ENCODE measurements around the gene PRSS38. TPM values are rescaled to one million over a fixed set of nuclear protein-coding genes. Genes with fewer than 3 reads are reported as not detected.

The PRSS38 gene
- total RNA-seq (2014; rRNA removed; shearing (Covaris generic); ENCODE audit: low replicate concordance) = not detected in 2 replicates

- in situ Hi-C loops (cut with HindIII; ENCODE audit: low pct_unique_long_range_greater_than_20kb, low sequenced_read_pairs) = no loop called here
- no peak for DNase-seq (ENCODE audit: low read depth)
Observed at GRCh38 chr1:227815468-227816409, at the start of gene PRSS38. Gene PRSS38 (plus strand): TSS chr1:227815675. CDS start chr1:227815717, 42 bp downstream.

GRCh38 chr1:227766015-227766634, 49.4 kb upstream of the PRSS38 start:
- peak; percentile 23 for DNase-seq (ENCODE audit: low read depth)
- in situ Hi-C loops (cut with HindIII; ENCODE audit: low pct_unique_long_range_greater_than_20kb, low sequenced_read_pairs) = no loop called here

DNA sequence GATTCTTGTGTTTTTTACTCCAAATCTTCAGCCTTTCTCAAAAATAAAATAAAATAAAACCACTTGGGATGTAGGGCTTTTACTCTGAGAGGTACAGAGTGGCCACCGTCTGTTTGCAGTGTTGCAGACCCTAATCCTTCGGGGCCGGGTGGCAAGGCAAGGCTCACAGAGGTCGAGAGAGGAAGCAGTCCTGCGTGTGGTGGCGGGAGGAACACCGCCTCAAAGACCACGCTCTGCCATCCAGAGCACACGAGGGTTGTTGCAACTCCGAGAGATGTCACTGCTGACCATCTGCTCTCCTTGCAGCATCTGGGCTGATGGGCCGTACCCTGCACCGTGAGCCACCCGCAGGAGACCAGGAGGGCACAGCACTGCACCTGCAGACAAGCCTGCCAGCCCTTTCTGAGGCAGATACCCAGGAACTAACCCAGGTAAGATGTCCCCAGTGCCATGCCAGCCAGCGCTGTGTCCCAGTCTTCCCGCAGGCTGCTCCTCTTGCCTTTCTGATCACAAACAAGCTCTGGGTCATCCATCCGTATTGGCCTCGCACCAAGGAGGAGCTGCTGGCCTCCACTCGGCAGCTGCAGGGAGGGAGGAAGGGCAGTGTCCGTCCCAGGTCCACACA, 48.7 kb upstream of the PRSS38 start:
- DNase-seq (ENCODE audit: low read depth) = no peak
- in situ Hi-C loops (cut with HindIII; ENCODE audit: low pct_unique_long_range_greater_than_20kb, low sequenced_read_pairs) = no loop called here

GRCh38 chr1:227767401-227768124, 47.9 kb upstream of the PRSS38 start:
- DNase-seq (ENCODE audit: low read depth) = no peak
- in situ Hi-C loops (cut with HindIII; ENCODE audit: low pct_unique_long_range_greater_than_20kb, low sequenced_read_pairs) = no loop called here

DNA sequence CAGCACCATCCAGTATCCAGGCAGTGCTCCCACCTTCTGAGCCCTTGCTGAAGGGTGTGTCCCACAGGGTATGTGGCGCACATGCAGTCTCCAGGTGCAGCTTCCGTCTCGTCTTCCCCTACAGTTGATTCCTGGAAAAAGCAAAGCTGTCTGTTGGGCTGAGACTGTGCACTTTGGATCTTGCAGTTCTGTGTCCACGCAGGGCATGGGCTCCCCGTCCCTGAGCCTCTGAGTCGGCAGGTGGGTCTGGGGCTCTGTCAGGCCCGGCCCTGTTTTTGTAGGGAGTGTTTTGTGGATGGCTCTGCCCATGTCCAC, 47.4 kb upstream of the PRSS38 start:
- in situ Hi-C loops (cut with HindIII; ENCODE audit: low pct_unique_long_range_greater_than_20kb, low sequenced_read_pairs) = no loop called here

GRCh38 chr1:227768640-227769039, 46.8 kb upstream of the PRSS38 start:
- in situ Hi-C loops (cut with HindIII; ENCODE audit: low pct_unique_long_range_greater_than_20kb, low sequenced_read_pairs) = no loop called here
- no peak for DNase-seq (ENCODE audit: low read depth)

More for the DNA sequence above, 47.4 kb upstream of the PRSS38 start:
- DNase-seq (ENCODE audit: low read depth) = no peak

DNA sequence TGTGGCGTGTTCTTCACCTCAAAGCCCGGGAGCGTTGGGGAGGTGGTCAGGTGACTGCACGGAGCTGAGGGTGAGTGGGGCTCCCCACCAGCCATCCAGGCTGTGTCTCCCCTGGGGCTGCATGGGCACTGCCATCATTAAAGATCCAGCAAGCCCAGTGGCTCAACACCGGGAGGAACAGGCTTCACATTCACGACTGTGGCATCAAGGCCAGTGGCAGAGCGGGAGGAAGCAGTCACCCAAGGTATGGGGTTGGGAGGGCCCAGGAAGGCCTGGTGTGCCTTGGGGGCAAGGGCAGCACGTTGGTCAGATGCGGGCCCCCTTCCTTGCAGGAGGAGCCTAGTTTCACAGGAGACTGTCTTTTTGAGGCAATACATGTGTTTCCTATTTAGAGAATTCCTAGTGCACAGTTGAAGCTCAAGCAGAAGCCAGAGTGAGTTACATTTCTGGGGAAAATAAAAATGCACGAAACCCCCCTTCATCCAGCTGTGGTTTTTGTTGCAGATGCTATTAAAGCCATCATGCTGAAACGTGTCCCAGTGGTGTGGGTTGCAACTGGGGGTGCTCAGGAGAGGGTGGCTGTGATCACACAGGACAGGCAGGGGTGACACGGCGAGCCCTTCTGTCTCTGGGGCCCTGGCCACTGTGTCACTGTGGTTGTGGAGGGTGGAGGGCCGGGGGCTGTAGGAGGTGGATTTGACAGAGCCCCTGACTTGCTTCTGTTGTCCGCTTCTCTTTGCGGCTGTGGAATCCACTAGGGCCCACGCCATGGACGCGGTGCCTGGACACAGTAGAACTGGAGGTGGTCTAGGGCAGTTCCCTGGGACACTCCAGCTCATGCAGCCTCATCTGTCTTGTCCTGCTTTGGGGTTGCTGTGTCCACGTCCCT, 46.2 kb upstream of the PRSS38 start:
- in situ Hi-C loops (cut with HindIII; ENCODE audit: low pct_unique_long_range_greater_than_20kb, low sequenced_read_pairs) = no loop called here
- no peak for DNase-seq (ENCODE audit: low read depth)

GRCh38 chr1:227769936-227770494, 45.5 kb upstream of the PRSS38 start:
- DNase-seq (ENCODE audit: low read depth) = no peak
- in situ Hi-C loops (cut with HindIII; ENCODE audit: low pct_unique_long_range_greater_than_20kb, low sequenced_read_pairs) = no loop called here

DNA sequence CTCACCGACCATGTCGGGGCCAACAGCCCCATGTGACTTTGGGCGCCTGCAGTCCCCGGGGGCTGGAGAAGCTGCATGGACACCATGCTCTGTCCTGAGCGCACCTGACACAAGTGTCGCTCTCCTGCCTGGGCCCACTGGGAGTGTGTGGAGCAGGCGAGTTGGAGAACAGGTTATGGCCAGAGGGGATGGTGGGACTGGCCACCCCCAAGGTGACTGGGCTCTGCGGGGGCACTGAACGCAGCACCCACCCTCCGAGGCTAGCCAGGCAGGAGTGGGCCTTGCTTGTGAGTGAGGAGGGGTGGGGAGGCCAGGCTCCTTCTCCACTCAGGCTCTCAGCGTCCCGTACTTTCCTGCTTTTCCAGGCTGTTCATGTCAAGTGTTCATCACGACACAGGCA, 44.7 kb upstream of the PRSS38 start:
- no peak for DNase-seq (ENCODE audit: low read depth)
- in situ Hi-C loops (cut with HindIII; ENCODE audit: low pct_unique_long_range_greater_than_20kb, low sequenced_read_pairs) = no loop called here

DNA sequence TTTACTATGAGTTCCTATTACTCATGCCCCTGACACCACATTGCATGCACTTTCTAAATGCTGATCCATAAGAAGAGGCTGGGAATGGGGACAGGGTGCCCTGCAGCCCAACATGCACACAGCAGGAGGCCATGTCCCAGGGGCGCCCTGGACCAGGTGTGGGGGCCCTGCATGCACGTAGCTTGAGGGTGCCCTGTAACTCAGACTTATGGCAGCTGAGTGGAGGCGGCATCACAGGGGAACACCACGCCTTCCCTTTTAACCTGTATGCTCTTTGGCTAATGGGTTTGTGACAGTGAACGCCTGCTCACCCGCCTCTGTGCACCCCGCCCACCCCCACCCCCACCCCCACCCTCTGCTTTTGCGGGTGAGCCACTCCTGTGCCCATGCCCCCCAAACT, 44.1 kb upstream of the PRSS38 start:
- in situ Hi-C loops (cut with HindIII; ENCODE audit: low pct_unique_long_range_greater_than_20kb, low sequenced_read_pairs) = no loop called here
- DNase-seq (ENCODE audit: low read depth) = no peak

DNA sequence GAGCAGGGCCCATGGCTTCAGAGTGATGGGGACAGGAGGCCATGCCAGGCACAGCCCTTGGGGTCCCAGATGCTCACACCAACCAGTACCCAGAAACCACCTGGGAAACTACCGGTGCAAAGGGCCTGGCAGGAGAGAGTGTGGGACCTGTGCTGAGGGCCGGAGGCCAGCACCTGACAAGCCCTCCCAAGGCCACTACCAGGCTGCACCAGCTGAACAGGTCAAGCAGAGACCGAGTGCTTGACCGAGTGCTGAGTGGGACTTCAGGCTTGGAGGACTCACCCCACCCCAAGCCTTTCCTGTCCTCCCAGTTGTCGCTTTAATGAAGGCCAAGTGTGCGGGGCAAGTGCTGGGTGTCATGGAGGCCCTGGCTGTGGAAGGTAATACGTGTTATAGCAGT, 43.7 kb upstream of the PRSS38 start:
- no peak for DNase-seq (ENCODE audit: low read depth)
- in situ Hi-C loops (cut with HindIII; ENCODE audit: low pct_unique_long_range_greater_than_20kb, low sequenced_read_pairs) = no loop called here

GRCh38 chr1:227773558-227773957, 41.9 kb upstream of the PRSS38 start:
- DNase-seq (ENCODE audit: low read depth) = no peak
- in situ Hi-C loops (cut with HindIII; ENCODE audit: low pct_unique_long_range_greater_than_20kb, low sequenced_read_pairs) = no loop called here

DNA sequence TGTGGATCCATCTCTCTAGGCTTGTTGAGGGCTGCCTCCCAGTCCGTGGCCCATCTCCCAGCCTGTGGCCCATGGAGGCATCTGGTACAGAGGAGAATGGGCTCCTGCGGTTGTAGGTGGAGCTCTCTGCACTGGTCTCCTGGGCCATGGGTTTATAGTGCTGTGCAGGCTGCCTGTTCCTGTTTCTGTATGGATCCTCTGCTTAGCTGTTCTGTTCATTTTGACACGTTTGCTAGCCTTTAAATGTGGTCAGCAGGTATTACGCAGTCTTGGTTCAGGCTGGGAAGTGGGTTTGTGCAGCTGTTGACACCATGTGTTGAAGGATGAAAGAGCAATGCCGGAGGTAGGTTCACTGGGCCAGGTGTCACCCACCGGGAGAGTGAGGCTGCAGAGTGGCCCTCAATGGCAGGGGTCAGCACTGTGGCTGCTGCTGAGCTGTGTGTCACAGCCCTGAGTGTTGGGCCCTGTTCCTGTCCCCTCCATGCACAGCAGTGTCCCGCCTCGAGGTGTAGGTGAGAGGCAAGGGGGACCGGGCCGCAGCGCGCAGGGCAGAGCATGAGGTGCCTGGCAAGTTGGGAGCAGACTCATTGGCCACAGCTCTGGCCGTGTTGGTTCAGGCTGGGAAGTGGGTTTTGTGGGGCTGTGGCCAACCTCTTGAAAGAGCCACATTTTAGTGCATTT, 41.3 kb upstream of the PRSS38 start:
- in situ Hi-C loops (cut with HindIII; ENCODE audit: low pct_unique_long_range_greater_than_20kb, low sequenced_read_pairs) = no loop called here
- no peak for DNase-seq (ENCODE audit: low read depth)

DNA sequence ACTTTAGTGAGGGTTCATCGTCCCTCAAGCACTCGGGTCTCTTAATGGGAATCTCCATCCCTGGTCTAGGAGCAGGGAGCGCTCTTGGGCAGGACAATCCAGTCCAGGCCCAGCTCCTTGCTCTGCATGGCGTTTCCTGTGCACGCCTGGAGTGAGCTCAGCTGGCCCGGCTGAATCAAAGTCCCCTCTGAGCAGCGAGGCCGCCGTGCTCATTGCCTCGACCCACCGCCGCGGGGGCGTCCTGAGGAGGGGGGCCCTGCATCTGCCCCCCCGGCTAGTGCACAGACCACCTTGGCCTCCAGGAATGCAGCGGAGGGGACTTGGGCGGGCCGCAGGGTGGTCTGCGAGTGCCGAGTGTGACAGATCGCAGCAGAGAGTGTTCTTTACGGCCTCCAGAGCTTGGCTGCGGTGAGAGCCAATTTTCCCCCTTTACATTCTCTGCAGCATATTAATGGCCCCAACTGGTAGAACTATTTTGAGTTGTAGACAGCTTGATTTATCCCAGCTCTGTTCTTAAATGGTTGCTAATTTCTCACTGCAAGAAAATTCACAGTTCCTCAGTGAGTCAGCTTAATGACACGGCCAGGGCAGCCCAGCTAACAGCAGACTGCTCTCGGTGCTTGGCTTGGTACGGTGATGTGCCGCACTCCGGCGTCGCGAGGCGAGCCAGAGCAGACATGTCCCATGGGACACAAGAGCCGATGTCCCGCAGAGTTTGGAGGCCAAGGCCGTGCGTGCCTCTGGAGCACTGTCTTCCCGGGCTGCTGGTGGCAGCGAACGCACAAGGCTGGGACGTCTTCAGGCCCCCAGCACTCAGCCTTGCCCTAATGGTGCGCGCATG, 40.4 kb upstream of the PRSS38 start:
- DNase-seq (ENCODE audit: low read depth) = no peak
- in situ Hi-C loops (cut with HindIII; ENCODE audit: low pct_unique_long_range_greater_than_20kb, low sequenced_read_pairs) = no loop called here

- no peak for DNase-seq (ENCODE audit: low read depth)
- in situ Hi-C loops (cut with HindIII; ENCODE audit: low pct_unique_long_range_greater_than_20kb, low sequenced_read_pairs) = no loop called here
Observed at GRCh38 chr1:227775841-227776240, 39.6 kb upstream of the PRSS38 start.

DNA sequence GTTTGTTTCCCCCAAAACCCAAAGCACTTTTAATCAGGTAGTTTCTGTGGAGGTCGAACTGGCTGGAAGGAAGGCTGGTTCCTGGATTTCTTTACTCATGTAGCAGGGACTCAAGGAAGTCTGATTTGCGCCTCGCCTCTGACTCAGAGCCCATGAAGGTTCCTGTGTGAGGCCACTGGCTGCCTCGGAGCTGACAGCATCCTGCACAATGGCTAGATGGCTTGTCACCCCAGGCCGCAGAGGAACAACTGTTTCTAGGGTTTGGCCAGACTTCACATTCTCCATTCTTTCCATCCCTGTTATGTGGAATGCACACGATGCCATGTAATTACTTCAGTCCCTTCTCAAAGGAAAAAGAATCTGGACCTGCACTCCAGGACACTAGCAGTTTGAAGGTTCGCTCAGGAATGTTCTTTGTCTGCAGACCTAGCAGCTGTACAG, 39.1 kb upstream of the PRSS38 start:
- in situ Hi-C loops (cut with HindIII; ENCODE audit: low pct_unique_long_range_greater_than_20kb, low sequenced_read_pairs) = no loop called here
- DNase-seq (ENCODE audit: low read depth) = no peak
